Prostate gland (tissue), 2 donors: ENCODE data around the gene OR4F16.
"Not testable (repeated sequence)": the region's sequence is repeated elsewhere in the genome, so short reads cannot be mapped to it uniquely, and the experiment has no call there.

Experiments used
- CTCF ChIP-seq, 4 experiments: fragments of 200-600 bp in 2 of 4; fragments of 450-650 bp in 2 of 4; sonication (generic) in 2 of 4; IDR thresholded peaks; 1 replicate in 3 of 4; 2 replicates in 1 of 4; pipeline ENCODE4 v1.5.1; 2016 to 2019; ENCODE audit warnings: antibody characterized with exemption in 4 of 4, mild to moderate bottlenecking in 2 of 4, moderate library complexity in 2 of 4
- POLR2A ChIP-seq: fragments of 450-650 bp; IDR thresholded peaks from one replicate; pipeline ENCODE4 v1.6.1; 2016; ENCODE audit warnings: antibody characterized with exemption, mild to moderate bottlenecking
- POLR2AphosphoS5 ChIP-seq: sonication (generic); formaldehyde crosslinking; IDR thresholded peaks from one replicate; pipeline ENCODE4 v1.6.1; 2017; ENCODE audit warnings: antibody characterized with exemption

GRCh38 chr1:727040-727439, 40.6 kb upstream of the OR4F16 start:
- TF ChIP-seq CTCF (IDR thresholded peaks at IDR 0.05); POLR2AphosphoS5; POLR2A: not testable (repeated sequence)
